Endothelial cell of umbilical vein (primary cell): ENCODE measurements around the gene KCTD11. TPM values are rescaled to one million over a fixed set of nuclear protein-coding genes. Genes with fewer than 3 reads are reported as not detected.

Experiments used
- BruUV-seq: library from RNA; stranded (reverse); fragments of 400-500 nt; replicated peaks from 2 replicates; lab custom pipeline; 2021; lab: Mats Ljungman, UMichigan
- CTCF ChIA-PET: fragments of 300-600, 350-600 bp; sonication (Branson Sonifier 250); formaldehyde crosslinking; loops from one replicate; lab custom pipeline; 2021; ENCODE audit warnings: antibody characterized with exemption, inconsistent platforms; lab: Charles Lee
- POLR2A ChIA-PET: fragments of 300-600, 350-600 bp; sonication (Branson Sonifier 250); formaldehyde crosslinking; loops from one replicate; lab custom pipeline; 2021; ENCODE audit warnings: antibody characterized with exemption, inconsistent platforms; lab: Charles Lee
- DNase-seq: peaks from one replicate; pipeline ENCODE4 v3.0.0-alpha.2; 2011; ENCODE audit warnings: low read depth, low spot score
- FAIRE-seq: peaks from 2 replicates; lab custom pipeline; 2011; peaks lifted over from hg19 to GRCh38; lab: Jason Lieb, UNC
- H2AFZ ChIP-seq: 2 replicates; pipeline ENCODE4 v1.6.0; 2012; ENCODE audit warnings: low read depth, low read length, control low read depth, inconsistent platforms
- H3K27ac ChIP-seq: 2 replicates; pipeline ENCODE4 v1.5.1; 2011; ENCODE audit warnings: low read depth, mild to moderate bottlenecking, control low read depth, low read length, moderate library complexity; ENCODE audit not compliant: insufficient read depth
- H3K27me3 ChIP-seq, 2 experiments: 2 replicates each; pipeline versions ENCODE4 v1.6.0 to v1.6.1; 2011; ENCODE audit warnings: low read length in 2 of 2, mixed read lengths in 1 of 2; ENCODE audit not compliant: control insufficient read depth in 2 of 2, insufficient read depth in 2 of 2
- H3K36me3 ChIP-seq, 2 experiments: 2 replicates in 1 of 2; 3 replicates in 1 of 2; pipeline ENCODE4 v1.5.1; 2011; ENCODE audit warnings: low read length in 2 of 2, mild to moderate bottlenecking in 1 of 2, moderate library complexity in 1 of 2; ENCODE audit not compliant: control insufficient read depth in 2 of 2, insufficient read depth in 2 of 2; ENCODE audit errors: extremely low read depth in 1 of 2
- H3K4me1 ChIP-seq: 3 replicates; pipeline ENCODE4 v1.5.1; 2011; ENCODE audit warnings: mild to moderate bottlenecking, low read length; ENCODE audit not compliant: control insufficient read depth, insufficient read depth; ENCODE audit errors: extremely low read depth
- H3K4me2 ChIP-seq: 2 replicates; pipeline ENCODE4 v1.6.1; 2011; ENCODE audit warnings: low read length, control low read depth, mixed read lengths; ENCODE audit not compliant: insufficient read depth
- H3K4me3 ChIP-seq, 3 experiments: fragments of 200-600 bp in 1 of 3; sonication (generic), shearing (Covaris generic) in 1 of 3; replicated peaks in 1 of 3; 2 replicates each; pipeline ENCODE4 v1.5.1; 2011 to 2016; ENCODE audit warnings: control low read depth in 3 of 3, low read length in 3 of 3, mild to moderate bottlenecking in 2 of 3, inconsistent platforms in 1 of 3, low read depth in 1 of 3, moderate library complexity in 1 of 3; ENCODE audit not compliant: insufficient read depth in 1 of 3
- H3K79me2 ChIP-seq: 2 replicates; pipeline ENCODE4 v1.6.0; 2012; ENCODE audit warnings: low read length, inconsistent platforms; ENCODE audit not compliant: control insufficient read depth, insufficient read depth
- H3K9ac ChIP-seq: replicated peaks from 2 replicates; pipeline ENCODE3; 2011; ENCODE audit warnings: low read length, control low read depth; ENCODE audit not compliant: insufficient read depth; ENCODE audit errors: extremely low read depth
- H3K9me1 ChIP-seq: replicated peaks from 3 replicates; pipeline ENCODE4 v1.6.0; 2011; ENCODE audit warnings: mild to moderate bottlenecking, low read length; ENCODE audit not compliant: control insufficient read depth, insufficient read depth; ENCODE audit errors: extremely low read depth
- H3K9me3 ChIP-seq: replicated peaks from 2 replicates; pipeline ENCODE4 v1.5.1; 2012; ENCODE audit warnings: low read length, inconsistent platforms; ENCODE audit not compliant: control insufficient read depth, insufficient read depth
- H4K20me1 ChIP-seq: replicated peaks from 2 replicates; pipeline ENCODE3; 2011; ENCODE audit warnings: mild to moderate bottlenecking, low read length; ENCODE audit not compliant: control insufficient read depth, insufficient read depth; ENCODE audit errors: extremely low read depth
- EZH2 ChIP-seq: IDR thresholded peaks from 2 replicates; pipeline ENCODE4 v1.6.1; 2012; ENCODE audit warnings: borderline replicate concordance, low read depth, mild to moderate bottlenecking, moderate library complexity, low read length, inconsistent platforms; ENCODE audit not compliant: severe bottlenecking
- FOS ChIP-seq: IDR thresholded peaks from 2 replicates; pipeline ENCODE4 v1.6.1; 2011; ENCODE audit warnings: mild to moderate bottlenecking, low read length, moderate library complexity, borderline replicate concordance; ENCODE audit not compliant: insufficient read depth
- GATA2 ChIP-seq: IDR thresholded peaks from 2 replicates; pipeline ENCODE4 v1.7.0; 2011; ENCODE audit warnings: low read depth, mild to moderate bottlenecking, moderate library complexity, mixed read lengths, low read length; ENCODE audit not compliant: insufficient read length, insufficient read depth
- JUN ChIP-seq: IDR thresholded peaks from 2 replicates; pipeline ENCODE4 v1.6.1; 2011; ENCODE audit warnings: borderline replicate concordance, low read depth; ENCODE audit not compliant: insufficient read length, insufficient read depth
- MYC ChIP-seq: IDR thresholded peaks from one replicate; pipeline ENCODE4 v1.6.1; 2011; ENCODE audit warnings: mild to moderate bottlenecking, low read depth, low read length
- POLR2A ChIP-seq: IDR thresholded peaks from 2 replicates; pipeline ENCODE4 v1.6.1; 2012; ENCODE audit warnings: low read depth, mild to moderate bottlenecking, control low read depth, low read length
- POLR2AphosphoS5 ChIP-seq: IDR thresholded peaks from 2 replicates; pipeline ENCODE4 v1.6.1; 2012; ENCODE audit warnings: low read depth, mild to moderate bottlenecking, control low read depth, low read length, moderate library complexity; ENCODE audit not compliant: insufficient read depth
- dilution Hi-C: fragments of 300-500 bp; cut with MboI; formaldehyde crosslinking; loops from one replicate; pipeline ENCODE4 v1.15.0; 2019; ENCODE audit warnings: low sequenced_read_pairs; ENCODE audit not compliant: extremely low pct_ligation_motif_present
- intact Hi-C: fragments of 100-400 bp; cut with micrococcal nuclease; formaldehyde crosslinking; loops from one replicate; pipeline ENCODE4 v1.10.0; 2022
- polyA plus RNA-seq, 4 experiments: library from polyadenylated mRNA; depleted of rRNA in 3 of 4; stranded (reverse) in 3 of 4; unstranded in 1 of 4; fragments of >200 nt; gene quantifications; 2 replicates each; pipeline versions ENCODE4 v1.2.1 to v1.2.3, GENCODE V29; 2011 to 2012; ENCODE audit warnings: missing spikeins in 1 of 4
- total RNA-seq: library from RNA; stranded (reverse); gene quantifications from 2 replicates; pipeline ENCODE4 v1.2.3, GENCODE V29; 2021
- TF ChIP-seq, protein P1 (sequence below): IDR thresholded peaks from 2 replicates; pipeline ENCODE4 v1.6.1; 2011; ENCODE audit not compliant: insufficient read depth, insufficient read length
- TF ChIP-seq, protein P2 (sequence below), 2 donors: IDR thresholded peaks; 1 replicate in 1 of 2; 2 replicates in 1 of 2; pipeline ENCODE4 v1.5.1; 2011; ENCODE audit warnings: low read length in 2 of 2, mild to moderate bottlenecking in 2 of 2, moderate library complexity in 2 of 2, control low read depth in 1 of 2, inconsistent platforms in 1 of 2, low read depth in 1 of 2; ENCODE audit not compliant: insufficient read depth in 1 of 2; ENCODE audit errors: extremely low read depth in 1 of 2

KCTD11 gene
- total and polyA plus RNA-seq, 2 donors (not counting 3 experiments of a cell fraction or from before 2014, with no cell fraction given), result 3.8 to 6.5 TPM

DNA sequence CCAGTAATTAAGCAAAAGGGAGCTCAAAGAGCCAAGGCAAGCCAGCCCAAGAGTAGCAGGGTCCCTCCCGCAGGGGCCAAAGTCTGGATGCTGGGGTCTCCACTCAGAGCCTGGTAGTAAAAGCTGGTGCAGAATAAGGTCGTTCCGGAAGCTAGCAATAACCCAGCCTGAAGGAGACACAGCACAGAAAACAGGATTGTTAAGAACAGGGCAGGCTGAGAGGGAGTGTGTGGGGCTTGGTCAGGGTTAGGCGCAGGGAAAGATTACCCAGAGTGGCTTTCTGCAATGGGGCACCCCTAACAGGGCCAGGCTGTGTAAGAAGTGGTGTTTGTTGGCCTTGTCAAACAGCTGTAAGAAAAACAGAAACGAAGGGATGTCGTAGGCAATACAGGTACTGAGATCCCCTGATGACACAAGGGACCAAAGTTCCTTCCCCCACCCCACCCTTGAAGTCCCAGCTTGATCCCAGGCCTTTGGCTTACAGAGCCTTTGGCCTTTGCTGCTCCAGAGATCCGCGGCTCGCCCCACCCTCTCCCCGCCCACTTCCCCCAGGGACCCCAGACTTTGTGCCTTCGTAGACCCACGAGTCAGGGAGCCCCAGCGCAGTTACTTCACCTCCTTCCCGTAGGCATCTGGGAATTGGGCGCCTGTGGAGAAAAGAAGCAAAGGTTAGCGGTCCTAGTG is 51.2 kb downstream of the KCTD11 start:
- peak overlapping the region; percentile 50 for H3K4me2 ChIP-seq
- peak overlapping the region; percentile 68 for H2AFZ ChIP-seq
- peak overlapping the region; percentile 30 for H3K9ac ChIP-seq
- no peaks in the 10 kb centered on the region for H3K27me3 ChIP-seq
- H3K9me3 ChIP-seq, result no peaks in the 10 kb centered on the region
- peak overlapping the region; percentile 43 to 61 (median 52) for H3K4me3 ChIP-seq
- intact Hi-C loops, result no loop called here
- peak; percentile 69 for FAIRE-seq
- H3K27ac ChIP-seq, result no peak overlapping the region
- CTCF ChIA-PET, result interaction anchor here (0.6 to 2.9 kb wide), 7 partner anchors 9 to 111 kb away, joined by 3 to 40 read pairs (median 5); partner anchors contain the start of genes PLSCR3, TMEM102, TMEM95 and TNK1
- no peak for TF ChIP-seq POLR2AphosphoS5
- TF ChIP-seq, protein P1, sequence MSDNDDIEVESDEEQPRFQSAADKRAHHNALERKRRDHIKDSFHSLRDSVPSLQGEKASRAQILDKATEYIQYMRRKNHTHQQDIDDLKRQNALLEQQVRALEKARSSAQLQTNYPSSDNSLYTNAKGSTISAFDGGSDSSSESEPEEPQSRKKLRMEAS, result no peak
- no peak for TF ChIP-seq GATA2
- TF ChIP-seq POLR2A, result no peak
- TF ChIP-seq FOS, result no peak
- TF ChIP-seq JUN, result no peak
- TF ChIP-seq MYC, result no peak
- TF ChIP-seq EZH2, result no peak
- TF ChIP-seq, protein P2, sequence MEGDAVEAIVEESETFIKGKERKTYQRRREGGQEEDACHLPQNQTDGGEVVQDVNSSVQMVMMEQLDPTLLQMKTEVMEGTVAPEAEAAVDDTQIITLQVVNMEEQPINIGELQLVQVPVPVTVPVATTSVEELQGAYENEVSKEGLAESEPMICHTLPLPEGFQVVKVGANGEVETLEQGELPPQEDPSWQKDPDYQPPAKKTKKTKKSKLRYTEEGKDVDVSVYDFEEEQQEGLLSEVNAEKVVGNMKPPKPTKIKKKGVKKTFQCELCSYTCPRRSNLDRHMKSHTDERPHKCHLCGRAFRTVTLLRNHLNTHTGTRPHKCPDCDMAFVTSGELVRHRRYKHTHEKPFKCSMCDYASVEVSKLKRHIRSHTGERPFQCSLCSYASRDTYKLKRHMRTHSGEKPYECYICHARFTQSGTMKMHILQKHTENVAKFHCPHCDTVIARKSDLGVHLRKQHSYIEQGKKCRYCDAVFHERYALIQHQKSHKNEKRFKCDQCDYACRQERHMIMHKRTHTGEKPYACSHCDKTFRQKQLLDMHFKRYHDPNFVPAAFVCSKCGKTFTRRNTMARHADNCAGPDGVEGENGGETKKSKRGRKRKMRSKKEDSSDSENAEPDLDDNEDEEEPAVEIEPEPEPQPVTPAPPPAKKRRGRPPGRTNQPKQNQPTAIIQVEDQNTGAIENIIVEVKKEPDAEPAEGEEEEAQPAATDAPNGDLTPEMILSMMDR (IDR thresholded peaks at IDR 0.05; ENCODE audit: extremely low read depth in 1 of 2, insufficient read depth in 1 of 2, low read depth in 1 of 2, low read length in 2 of 2), result no peak
- POLR2A ChIA-PET, result interaction anchor here (0.5 to 1.6 kb wide), 8 partner anchors 9 to 283 kb away, joined by 3 to 11 read pairs (median 6); partner anchors contain the start of genes PLSCR3 and TMEM102
- H3K79me2 ChIP-seq, result peaks cover 4% of the 10 kb centered on the region
- BruUV-seq, result TSS peak; percentile 64
- dilution Hi-C loops, result no loop called here
- H3K4me1 ChIP-seq, result peaks cover 12% of the 10 kb centered on the region
- DNase-seq, result no peak
- no peaks in the 10 kb centered on the region for H4K20me1 ChIP-seq
- H3K9me1 ChIP-seq, result no peaks in the 10 kb centered on the region
- no peaks in the 10 kb centered on the region for H3K36me3 ChIP-seq
